NCI-H2107 (cell line): ENCODE results near the gene OR7A5.
"Not testable (repeated sequence)": the region's sequence is repeated elsewhere in the genome, so short reads cannot be mapped to it uniquely, and the experiment has no call there.

ENCODE experiments used
- DNase-seq: peaks from one replicate; lab custom pipeline; 2025; lab: John Stamatoyannopoulos, UW

Gene OR7A5

DNA sequence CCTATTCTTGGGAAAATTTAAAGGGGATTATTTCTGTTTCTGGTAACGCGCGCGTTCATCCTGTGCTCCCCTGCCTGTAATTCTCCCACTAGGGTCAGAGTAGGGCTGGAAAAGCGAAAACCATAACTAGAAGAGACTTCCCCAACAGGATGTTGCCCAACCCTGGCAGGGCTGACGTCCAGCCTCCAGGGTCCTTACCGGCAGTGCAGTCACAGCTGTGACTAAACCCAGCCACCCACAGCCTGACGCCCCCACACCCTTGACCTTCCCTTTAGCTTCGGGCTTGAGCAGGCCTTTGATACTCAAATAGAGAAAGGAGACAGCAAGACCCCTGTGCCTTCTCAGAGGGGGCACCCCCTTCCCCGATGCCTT is 50.3 kb downstream of the OR7A5 start:
- DNase-seq, result not testable (repeated sequence)

DNA sequence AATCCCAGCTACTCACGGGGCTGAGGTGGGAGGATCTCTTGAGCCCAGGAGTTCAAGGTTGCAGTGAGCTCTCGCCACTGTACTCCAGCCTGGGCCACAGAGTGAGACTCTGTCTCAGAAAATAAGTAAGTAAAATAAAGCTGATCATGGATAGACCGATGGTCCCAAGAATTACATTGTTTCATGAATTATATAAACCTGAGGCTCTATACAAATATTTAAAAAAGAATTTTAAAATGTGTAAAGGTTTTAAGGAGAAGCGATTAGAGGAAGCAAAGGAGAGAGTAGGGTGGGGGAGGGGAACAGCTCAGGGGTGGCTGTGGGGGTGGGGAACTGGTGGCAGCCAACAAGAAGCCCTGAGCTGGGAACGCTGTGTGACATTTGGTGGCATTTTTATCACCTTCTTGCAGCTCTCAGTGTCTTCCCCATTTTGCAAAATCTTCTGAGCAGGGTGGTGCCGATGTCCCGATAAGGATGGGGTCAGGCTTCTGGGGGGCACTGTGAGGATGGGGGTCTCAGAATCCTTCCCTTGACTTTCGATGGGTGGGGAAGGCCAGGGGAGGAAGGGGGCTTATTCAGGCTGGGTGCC is 51.5 kb downstream of the OR7A5 start:
- DNase-seq, result not testable (repeated sequence)

DNA sequence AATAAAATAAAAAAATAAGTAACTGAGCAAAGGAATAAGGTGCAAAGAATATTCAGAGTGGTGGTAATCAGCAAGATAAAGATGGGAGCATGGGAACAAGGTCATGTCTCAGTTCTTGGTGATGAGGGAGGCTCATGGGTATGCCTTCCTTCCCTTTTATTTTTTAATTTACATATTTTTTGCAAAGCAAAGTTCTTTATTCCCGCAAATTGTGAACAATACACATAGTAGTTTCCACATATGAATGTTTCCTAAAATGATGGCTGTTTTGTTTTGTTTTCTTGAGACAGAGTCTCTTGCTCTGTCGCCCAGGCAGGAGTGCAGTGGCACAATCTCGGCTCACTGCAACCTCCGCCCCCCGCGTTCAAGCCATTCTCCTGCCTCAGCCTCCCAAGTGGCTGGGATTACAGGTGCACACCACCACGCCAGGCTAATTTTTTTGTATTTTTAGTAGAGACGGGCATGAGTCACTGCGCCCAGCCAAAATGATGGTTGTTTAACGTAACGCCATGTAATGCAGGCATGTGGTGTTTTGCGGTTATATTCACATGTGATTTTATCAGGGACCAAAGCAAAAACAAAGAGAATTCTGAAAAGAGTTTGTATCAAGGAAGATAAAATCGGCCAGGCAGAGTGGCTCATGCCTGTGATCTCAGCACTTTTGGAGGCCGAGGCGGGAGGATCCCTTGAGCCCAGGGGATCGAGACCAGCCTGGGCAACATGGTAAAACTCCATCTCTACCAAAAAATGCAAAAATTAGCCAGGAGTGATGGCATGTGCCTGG is 52.2 kb downstream of the OR7A5 start:
- no peak for DNase-seq

DNA sequence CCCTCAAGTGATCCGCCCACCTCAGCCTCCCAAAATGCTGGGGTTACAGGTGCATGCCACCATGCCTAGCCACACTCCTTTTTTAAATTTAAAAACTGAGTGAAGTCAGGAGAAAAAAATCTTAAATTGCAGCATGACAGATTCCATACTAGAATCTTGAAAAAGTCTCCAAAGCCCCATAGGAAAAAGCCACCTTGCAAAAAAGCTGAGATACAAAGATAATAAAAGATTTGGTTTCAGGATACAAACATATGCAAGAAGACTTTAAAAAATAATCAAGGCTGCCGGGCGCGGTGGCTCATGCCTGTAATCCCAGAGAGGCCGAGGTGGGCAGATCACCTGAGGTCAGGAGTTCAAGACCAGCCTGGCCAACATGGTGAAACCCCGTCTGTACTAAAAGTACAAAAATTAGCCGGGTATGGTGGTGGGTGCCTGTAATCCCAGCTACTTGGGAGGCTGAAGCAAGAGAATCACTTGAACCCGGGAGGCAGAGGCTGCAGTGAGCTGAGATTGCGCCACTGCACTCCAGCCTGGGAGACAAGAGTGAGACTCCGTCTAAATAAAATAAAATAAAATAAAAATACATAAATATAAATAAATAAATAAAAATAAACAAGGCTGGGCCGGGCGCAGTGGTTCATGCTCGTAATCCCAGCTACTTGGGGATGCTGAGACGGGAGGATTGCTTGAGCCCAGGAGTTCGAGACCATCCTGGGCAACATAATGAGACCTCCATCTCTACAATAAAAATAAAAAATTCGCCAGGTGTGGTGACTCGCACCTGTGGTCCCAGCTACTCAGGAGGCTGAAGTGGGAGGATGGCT is 53.1 kb downstream of the OR7A5 start:
- not testable (repeated sequence) for DNase-seq

DNA sequence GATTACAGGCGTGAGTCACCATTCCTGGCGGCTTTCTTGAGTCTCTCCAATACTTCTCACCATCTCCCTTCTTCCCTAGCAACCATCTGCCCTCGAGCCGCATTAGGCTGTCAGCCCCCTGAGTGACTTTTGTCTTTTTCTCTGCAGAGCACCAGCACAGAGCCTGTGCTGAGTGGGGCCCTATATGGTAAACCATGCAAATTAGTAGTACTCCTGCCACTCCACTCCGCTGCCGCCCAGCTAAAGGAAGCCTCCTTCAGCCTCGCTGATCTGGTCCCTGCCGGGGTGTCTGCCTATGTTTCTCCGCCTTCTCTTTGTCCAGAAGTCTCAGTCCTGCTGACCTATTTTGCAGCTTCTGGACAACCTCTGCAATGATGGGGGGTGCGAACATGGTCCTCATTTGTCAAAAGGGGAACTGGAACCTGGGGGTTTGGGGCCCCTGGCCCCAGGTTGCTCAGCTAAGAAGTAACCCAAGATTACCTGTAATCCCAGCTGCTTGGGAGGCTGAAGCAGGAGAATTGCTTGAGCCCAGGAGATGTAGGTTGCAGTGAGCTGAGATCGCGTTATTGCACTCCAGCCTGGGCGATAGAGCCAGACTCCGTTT is 54.3 kb downstream of the OR7A5 start:
- not testable (repeated sequence) for DNase-seq

DNA sequence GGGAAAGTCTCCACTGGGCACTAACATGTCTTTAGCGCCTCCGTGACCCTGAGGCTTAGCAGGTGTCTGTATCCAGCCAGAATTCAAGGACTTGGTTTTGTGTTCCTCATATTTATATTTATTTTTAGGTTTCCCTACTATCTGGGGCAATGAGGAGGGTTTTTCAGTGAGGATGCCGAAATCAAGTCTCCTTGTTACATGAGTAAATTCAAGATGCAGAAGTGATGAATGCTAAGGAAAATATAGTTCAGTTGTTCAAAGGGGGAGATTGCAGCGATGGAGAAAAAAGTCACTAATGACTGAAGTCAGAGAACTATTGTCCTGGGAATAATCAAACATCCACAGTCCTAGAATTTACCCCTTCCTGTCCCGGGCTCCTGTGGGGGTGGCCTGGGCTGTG is 55.8 kb downstream of the OR7A5 start:
- no peak for DNase-seq

DNA sequence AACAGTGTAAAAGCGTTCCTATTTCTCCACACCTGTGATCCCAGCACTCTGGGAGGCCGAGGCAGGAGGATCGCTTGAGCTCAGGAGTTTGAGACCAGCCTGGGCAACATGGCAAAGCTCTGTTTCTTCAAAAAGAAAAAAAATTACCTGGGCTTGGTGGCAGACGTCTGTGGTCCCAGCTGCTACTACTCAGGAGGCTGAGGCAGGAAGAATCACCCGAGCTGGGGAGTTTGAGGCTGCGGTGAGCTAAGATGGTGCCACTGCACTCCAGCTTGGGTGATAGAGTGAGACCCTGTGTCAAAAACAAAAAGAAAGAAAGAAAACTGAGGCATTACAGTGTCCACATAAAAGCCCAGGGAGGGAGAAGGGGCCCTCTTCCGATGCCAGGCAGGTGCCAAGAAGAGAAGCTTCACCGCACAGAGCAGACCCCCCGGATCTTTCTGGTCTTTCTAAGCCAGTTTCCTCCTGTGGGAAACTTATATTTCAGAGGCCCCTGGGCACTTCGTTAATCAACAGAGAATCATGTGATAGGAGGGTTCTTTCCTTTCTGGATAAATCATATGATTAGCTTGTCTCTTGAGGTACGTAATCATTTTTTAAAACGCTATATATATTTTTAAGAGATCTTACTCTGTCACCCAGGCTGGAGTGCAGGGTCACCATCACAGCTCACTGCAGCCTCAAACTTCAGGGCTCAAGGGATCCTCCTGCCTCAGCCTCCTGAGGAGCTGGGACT is 56.7 kb downstream of the OR7A5 start, which contains the start of gene ADGRE2:
Gene ADGRE2 (minus strand): TSS at position 451 of the 736 bp plus-strand sequence. CDS start 1,804 bp downstream, outside the sequence.
- DNase-seq, result not testable (repeated sequence)

DNA sequence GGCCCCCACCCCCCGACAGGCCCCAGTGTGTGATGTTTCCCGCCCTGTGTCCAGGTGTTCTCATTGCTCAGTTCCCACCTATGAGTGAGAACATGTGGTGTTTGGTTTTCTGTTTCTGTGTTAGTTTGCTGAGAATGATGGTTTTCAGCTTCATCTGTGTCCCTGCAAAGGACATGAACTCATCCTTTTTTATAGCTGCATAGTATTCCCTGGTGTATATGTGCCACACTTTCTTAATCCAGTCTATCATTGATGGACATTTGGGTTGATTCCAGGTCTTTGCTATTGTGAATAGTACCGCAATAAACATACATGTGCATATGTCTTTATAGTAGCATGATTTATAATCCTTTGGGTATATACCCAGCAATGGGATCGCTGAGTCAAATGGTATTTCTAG is 57.3 kb downstream of the OR7A5 start:
- DNase-seq, result not testable (repeated sequence)
